HCT116 (cell line): ENCODE measurements around the gene ABHD16A. TPM values are rescaled to one million over a fixed set of nuclear protein-coding genes. Genes with fewer than 3 reads are reported as not detected.

Source experiments
- ATAC-seq: fragments of 200-7000 bp; cut with Tn5 transposase; 2 replicates; pipeline ENCODE4 v1.9.1; 2020; ENCODE audit warnings: mild to moderate bottlenecking, moderate library complexity
- BruUV-seq: library from RNA; stranded (reverse); fragments of 400-500 nt; replicated peaks from 2 replicates; lab custom pipeline; 2021; lab: Mats Ljungman, UMichigan
- CTCF ChIA-PET: fragments of 300-600 bp; sonication (Branson Sonifier 250); formaldehyde crosslinking; loops from one replicate; lab custom pipeline; 2021; ENCODE audit warnings: antibody characterized with exemption; lab: Charles Lee
- POLR2A ChIA-PET: fragments of 300-600, 350-600 bp; sonication (Branson Sonifier 250); formaldehyde crosslinking; loops from one replicate; lab custom pipeline; 2021; ENCODE audit warnings: antibody characterized with exemption; lab: Charles Lee
- RAD21 ChIA-PET, 2 experiments: fragments of 300-600 bp; sonication (Branson Sonifier 250); formaldehyde crosslinking; loops; one replicate each; lab custom pipeline; 2023; ENCODE audit warnings: low total read pairs in 2 of 2; ENCODE audit not compliant: uncharacterized antibody in 2 of 2, unreplicated experiment in 2 of 2, low non-redundant PET in 1 of 2; lab: Charles Lee
- DNase-seq: peaks from one replicate; pipeline ENCODE4 v3.0.0-alpha.2; 2010; ENCODE audit warnings: low read depth, low spot score
- H2AFZ ChIP-seq: fragments of 200-600 bp; shearing (Covaris generic), sonication (generic); 2 replicates; pipeline ENCODE4 v1.6.1; 2017; ENCODE audit warnings: low read depth, mixed run types, mixed read lengths, antibody characterized with exemption, low read length; ENCODE audit not compliant: poor library complexity, severe bottlenecking
- H3K27ac ChIP-seq: 2 replicates; pipeline ENCODE4 v1.5.1; 2012; ENCODE audit warnings: low read depth, low read length
- H3K27me3 ChIP-seq: fragments of 200-600 bp; sonication (generic); 2 replicates; pipeline ENCODE4 v1.6.1; 2016; ENCODE audit warnings: mixed run types, low read length, mixed read lengths; ENCODE audit not compliant: insufficient read depth
- H3K36me3 ChIP-seq, 2 experiments: fragments of 200-500 bp in 1 of 2; fragments of 200-600 bp in 1 of 2; sonication (Bioruptor generic) in 1 of 2; sonication (generic) in 1 of 2; 2 replicates each; pipeline versions ENCODE4 v1.5.1 to v1.6.1; 2014 to 2016; ENCODE audit warnings: low read length in 2 of 2, inconsistent platforms in 1 of 2, mixed read lengths in 1 of 2, mixed run types in 1 of 2; ENCODE audit not compliant: insufficient read depth in 2 of 2, control insufficient read depth in 1 of 2
- H3K4me1 ChIP-seq, 2 experiments: fragments of 200-600 bp in 1 of 2; sonication (generic) in 1 of 2; 2 replicates each; pipeline versions ENCODE4 v1.5.1 to v1.6.1; 2012 to 2017; ENCODE audit warnings: low read length in 2 of 2, inconsistent platforms in 1 of 2, mild to moderate bottlenecking in 1 of 2, mixed read lengths in 1 of 2, mixed run types in 1 of 2, moderate library complexity in 1 of 2; ENCODE audit not compliant: insufficient read depth in 2 of 2, control insufficient read depth in 1 of 2
- H3K4me2 ChIP-seq: fragments of 200-600 bp; sonication (generic); 2 replicates; pipeline ENCODE4 v1.6.1; 2017; ENCODE audit warnings: mixed run types, low read length, mixed read lengths
- H3K4me3 ChIP-seq, 2 experiments: fragments of 200-600 bp in 1 of 2; sonication (generic) in 1 of 2; replicated peaks in 1 of 2; 2 replicates each; pipeline ENCODE4 v1.5.1; 2011 to 2016; ENCODE audit warnings: low read length in 2 of 2, control low read depth in 1 of 2, low read depth in 1 of 2, mild to moderate bottlenecking in 1 of 2, mixed read lengths in 1 of 2, mixed run types in 1 of 2
- H3K79me2 ChIP-seq: fragments of 200-600 bp; sonication (generic); 2 replicates; pipeline ENCODE4 v1.6.1; 2017; ENCODE audit warnings: mild to moderate bottlenecking, mixed run types, low read length, moderate library complexity, mixed read lengths; ENCODE audit not compliant: insufficient read depth
- H3K9ac ChIP-seq: fragments of 200-600 bp; sonication (generic); 2 replicates; pipeline ENCODE4 v1.6.1; 2016; ENCODE audit warnings: low read length, mixed read lengths
- H3K9me2 ChIP-seq: fragments of 200-600 bp; sonication (generic), shearing (Covaris generic); 2 replicates; pipeline ENCODE4 v1.6.1; 2017; ENCODE audit warnings: mixed run types, mild to moderate bottlenecking, moderate library complexity; ENCODE audit not compliant: insufficient read depth
- H3K9me3 ChIP-seq, 2 experiments: fragments of 200-500 bp in 1 of 2; fragments of 200-600 bp in 1 of 2; sonication (Bioruptor generic) in 1 of 2; sonication (generic) in 1 of 2; 2 replicates each; pipeline ENCODE4 v1.6.1; 2014 to 2017; ENCODE audit warnings: low read length in 2 of 2, mixed read lengths in 2 of 2, inconsistent platforms in 1 of 2, low read depth in 1 of 2, mild to moderate bottlenecking in 1 of 2, mixed run types in 1 of 2, moderate library complexity in 1 of 2; ENCODE audit not compliant: control insufficient read depth in 1 of 2, insufficient read depth in 1 of 2
- H4K20me1 ChIP-seq: fragments of 200-600 bp; sonication (generic), shearing (Covaris generic); 2 replicates; pipeline ENCODE4 v1.6.1; 2017; ENCODE audit warnings: mixed run types, mild to moderate bottlenecking, moderate library complexity; ENCODE audit not compliant: insufficient read depth
- CBX3 ChIP-seq: IDR thresholded peaks from 2 replicates; pipeline ENCODE4 v1.6.1; 2012; ENCODE audit warnings: low read depth
- CEBPB ChIP-seq: IDR thresholded peaks from 2 replicates; pipeline ENCODE4 v1.6.1; 2012; ENCODE audit warnings: low read depth
- ELF1 ChIP-seq: IDR thresholded peaks from 2 replicates; pipeline ENCODE4 v1.6.1; 2012; ENCODE audit warnings: low read depth, borderline replicate concordance
- EZH2phosphoT487 ChIP-seq: fragments of 200-600 bp; IDR thresholded peaks from 2 replicates; pipeline ENCODE4 v1.6.1; 2018; ENCODE audit warnings: antibody characterized with exemption, borderline replicate concordance
- FOSL1 ChIP-seq: IDR thresholded peaks from 2 replicates; pipeline ENCODE4 v1.6.1; 2012; ENCODE audit warnings: low read depth
- JUND ChIP-seq: IDR thresholded peaks from 2 replicates; pipeline ENCODE4 v1.6.1; 2012
- POLR2A ChIP-seq: IDR thresholded peaks from 2 replicates; pipeline ENCODE4 v1.7.0; 2011; ENCODE audit warnings: borderline replicate concordance; ENCODE audit not compliant: insufficient read depth, insufficient read length; ENCODE audit errors: extremely low read depth
- POLR2AphosphoS5 ChIP-seq: IDR thresholded peaks from 2 replicates; pipeline ENCODE4 v1.6.1; 2011; ENCODE audit warnings: mild to moderate bottlenecking, low read depth, low read length, moderate library complexity
- SP1 ChIP-seq: IDR thresholded peaks from 2 replicates; pipeline ENCODE4 v1.6.1; 2012; ENCODE audit warnings: low read depth
- SRF ChIP-seq: IDR thresholded peaks from 2 replicates; pipeline ENCODE4 v1.6.1; 2012; ENCODE audit warnings: low read depth
- TCF7L2 ChIP-seq: IDR thresholded peaks from 2 replicates; pipeline ENCODE4 v1.7.0; 2011; ENCODE audit warnings: borderline replicate concordance, inconsistent platforms; ENCODE audit not compliant: insufficient read depth, insufficient read length; ENCODE audit errors: extremely low read depth
- YY1 ChIP-seq: IDR thresholded peaks from 2 replicates; pipeline ENCODE4 v1.6.1; 2011; ENCODE audit warnings: low read length, low read depth, moderate library complexity, mild to moderate bottlenecking; ENCODE audit not compliant: insufficient replicate concordance; ENCODE audit errors: extremely low read depth
- ZNF274 ChIP-seq: fragments of 200-500 bp; sonication (Bioruptor generic); IDR thresholded peaks from 2 replicates; pipeline ENCODE4 v1.6.1; 2014; ENCODE audit warnings: mild to moderate bottlenecking, low read depth, low read length, inconsistent platforms
- intact Hi-C: fragments of 100-400 bp; cut with micrococcal nuclease; formaldehyde crosslinking; loops from 2 replicates; pipeline ENCODE4 v1.10.0; 2022
- total RNA-seq: library from RNA; stranded (reverse); gene quantifications from one replicate; pipeline ENCODE4 v1.2.1, GENCODE V29; 2021; ENCODE audit not compliant: unreplicated experiment
- TF ChIP-seq, protein P1 (sequence below): IDR thresholded peaks from 2 replicates; pipeline ENCODE4 v1.6.1; 2011; ENCODE audit warnings: mild to moderate bottlenecking, low read length, moderate library complexity; ENCODE audit not compliant: insufficient replicate concordance; ENCODE audit errors: extremely low read depth
- TF ChIP-seq, protein P2 (sequence below): IDR thresholded peaks from 2 replicates; pipeline ENCODE4 v1.6.1; 2012
- TF ChIP-seq, protein P3 (sequence below), 3 experiments: fragments of 200-600 bp in 1 of 3; sonication (generic) in 1 of 3; IDR thresholded peaks in 2 of 3; conservative IDR thresholded peaks in 1 of 3; 2 replicates each; pipeline ENCODE4 v1.5.1; 2012 to 2017; ENCODE audit warnings: low read depth in 2 of 3, low read length in 2 of 3, antibody characterized with exemption in 1 of 3, borderline replicate concordance in 1 of 3, control low read depth in 1 of 3, mild to moderate bottlenecking in 1 of 3, mixed read lengths in 1 of 3, mixed run types in 1 of 3, moderate library complexity in 1 of 3; ENCODE audit not compliant: insufficient read depth in 1 of 3
- TF ChIP-seq, protein P4 (sequence below): IDR thresholded peaks from 2 replicates; pipeline ENCODE4 v1.6.1; 2012
- TF ChIP-seq, protein P5 (sequence below): IDR thresholded peaks from 2 replicates; pipeline ENCODE4 v1.6.1; 2012; ENCODE audit warnings: low read depth

ABHD16A gene
- total RNA-seq, 1 experiment from 2014 or later, result 32.4 TPM

DNA sequence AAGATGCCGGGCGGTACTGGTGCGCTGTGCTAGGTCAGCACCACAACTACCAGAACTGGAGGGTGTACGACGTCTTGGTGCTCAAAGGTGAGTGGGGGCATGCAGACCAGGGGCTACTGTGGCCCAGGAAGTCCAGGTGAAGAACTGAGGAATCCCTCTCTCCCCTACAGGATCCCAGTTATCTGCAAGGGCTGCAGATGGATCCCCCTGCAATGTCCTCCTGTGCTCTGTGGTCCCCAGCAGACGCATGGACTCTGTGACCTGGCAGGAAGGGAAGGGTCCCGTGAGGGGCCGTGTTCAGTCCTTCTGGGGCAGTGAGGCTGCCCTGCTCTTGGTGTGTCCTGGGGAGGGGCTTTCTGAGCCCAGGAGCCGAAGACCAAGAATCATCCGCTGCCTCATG is 4.6 kb upstream of the ABHD16A start (continued):
- TF ChIP-seq SP1, result no peak
- TF ChIP-seq, all 23 proteins: peak for 0

DNA sequence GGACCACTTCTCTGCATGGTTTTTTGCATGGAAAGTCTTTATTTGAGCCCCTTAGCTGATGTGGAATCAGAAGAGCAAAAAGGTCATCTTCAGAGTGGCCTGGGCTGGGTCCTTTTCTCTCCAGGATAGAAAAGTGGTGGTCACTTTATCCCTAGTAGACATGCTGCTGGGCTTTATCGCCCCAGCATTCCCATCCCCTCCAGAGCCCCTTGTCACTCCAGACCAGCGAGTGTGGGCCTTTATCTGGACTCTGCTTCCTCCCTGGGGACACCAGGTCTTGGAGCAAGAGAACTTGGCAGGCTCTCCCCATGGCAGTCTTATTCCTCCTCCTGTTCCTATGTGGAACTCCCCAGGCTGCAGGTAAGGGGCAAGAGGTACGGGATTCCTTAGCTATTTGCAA is 3.5 kb upstream of the ABHD16A start, which contains the start of gene LY6G6F:
LY6G6F (plus strand) TSS at position 268 of the 400 bp plus-strand sequence; CDS start at position 309, 41 bp downstream.
- H3K4me1 ChIP-seq, result peaks cover 10 to 27% of the 10 kb centered on the region in 2 experiments; a peak in 3 of 4 replicates
- CTCF ChIA-PET, result no interaction called here
- intact Hi-C loops, result no loop called here
- no peak for ATAC-seq
- TF ChIP-seq ELF1 (no peak), POLR2AphosphoS5 (no peak), YY1 (no peak), JUND (no peak), EZH2phosphoT487 (no peak), POLR2A (no peak), SRF (no peak), CEBPB (no peak), TCF7L2 (no peak), CBX3 (no peak), SP1 (no peak), ZNF274 (no peak), FOSL1 (no peak)
- TF ChIP-seq, protein P1, sequence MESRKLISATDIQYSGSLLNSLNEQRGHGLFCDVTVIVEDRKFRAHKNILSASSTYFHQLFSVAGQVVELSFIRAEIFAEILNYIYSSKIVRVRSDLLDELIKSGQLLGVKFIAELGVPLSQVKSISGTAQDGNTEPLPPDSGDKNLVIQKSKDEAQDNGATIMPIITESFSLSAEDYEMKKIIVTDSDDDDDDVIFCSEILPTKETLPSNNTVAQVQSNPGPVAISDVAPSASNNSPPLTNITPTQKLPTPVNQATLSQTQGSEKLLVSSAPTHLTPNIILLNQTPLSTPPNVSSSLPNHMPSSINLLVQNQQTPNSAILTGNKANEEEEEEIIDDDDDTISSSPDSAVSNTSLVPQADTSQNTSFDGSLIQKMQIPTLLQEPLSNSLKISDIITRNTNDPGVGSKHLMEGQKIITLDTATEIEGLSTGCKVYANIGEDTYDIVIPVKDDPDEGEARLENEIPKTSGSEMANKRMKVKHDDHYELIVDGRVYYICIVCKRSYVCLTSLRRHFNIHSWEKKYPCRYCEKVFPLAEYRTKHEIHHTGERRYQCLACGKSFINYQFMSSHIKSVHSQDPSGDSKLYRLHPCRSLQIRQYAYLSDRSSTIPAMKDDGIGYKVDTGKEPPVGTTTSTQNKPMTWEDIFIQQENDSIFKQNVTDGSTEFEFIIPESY, result no peak
- TF ChIP-seq, protein P2, sequence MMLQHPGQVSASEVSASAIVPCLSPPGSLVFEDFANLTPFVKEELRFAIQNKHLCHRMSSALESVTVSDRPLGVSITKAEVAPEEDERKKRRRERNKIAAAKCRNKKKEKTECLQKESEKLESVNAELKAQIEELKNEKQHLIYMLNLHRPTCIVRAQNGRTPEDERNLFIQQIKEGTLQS, result no peak
- TF ChIP-seq, protein P3, sequence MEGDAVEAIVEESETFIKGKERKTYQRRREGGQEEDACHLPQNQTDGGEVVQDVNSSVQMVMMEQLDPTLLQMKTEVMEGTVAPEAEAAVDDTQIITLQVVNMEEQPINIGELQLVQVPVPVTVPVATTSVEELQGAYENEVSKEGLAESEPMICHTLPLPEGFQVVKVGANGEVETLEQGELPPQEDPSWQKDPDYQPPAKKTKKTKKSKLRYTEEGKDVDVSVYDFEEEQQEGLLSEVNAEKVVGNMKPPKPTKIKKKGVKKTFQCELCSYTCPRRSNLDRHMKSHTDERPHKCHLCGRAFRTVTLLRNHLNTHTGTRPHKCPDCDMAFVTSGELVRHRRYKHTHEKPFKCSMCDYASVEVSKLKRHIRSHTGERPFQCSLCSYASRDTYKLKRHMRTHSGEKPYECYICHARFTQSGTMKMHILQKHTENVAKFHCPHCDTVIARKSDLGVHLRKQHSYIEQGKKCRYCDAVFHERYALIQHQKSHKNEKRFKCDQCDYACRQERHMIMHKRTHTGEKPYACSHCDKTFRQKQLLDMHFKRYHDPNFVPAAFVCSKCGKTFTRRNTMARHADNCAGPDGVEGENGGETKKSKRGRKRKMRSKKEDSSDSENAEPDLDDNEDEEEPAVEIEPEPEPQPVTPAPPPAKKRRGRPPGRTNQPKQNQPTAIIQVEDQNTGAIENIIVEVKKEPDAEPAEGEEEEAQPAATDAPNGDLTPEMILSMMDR (IDR thresholded peaks at IDR 0.05 in 2 of 3, conservative IDR thresholded peaks at IDR 0.05 in 1 of 3; ENCODE audit: borderline replicate concordance in 1 of 3, insufficient read depth in 1 of 3, low read depth in 2 of 3, low read length in 2 of 3), result no peak
- TF ChIP-seq, protein P4, sequence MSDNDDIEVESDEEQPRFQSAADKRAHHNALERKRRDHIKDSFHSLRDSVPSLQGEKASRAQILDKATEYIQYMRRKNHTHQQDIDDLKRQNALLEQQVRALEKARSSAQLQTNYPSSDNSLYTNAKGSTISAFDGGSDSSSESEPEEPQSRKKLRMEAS, result no peak
- TF ChIP-seq, protein P5, sequence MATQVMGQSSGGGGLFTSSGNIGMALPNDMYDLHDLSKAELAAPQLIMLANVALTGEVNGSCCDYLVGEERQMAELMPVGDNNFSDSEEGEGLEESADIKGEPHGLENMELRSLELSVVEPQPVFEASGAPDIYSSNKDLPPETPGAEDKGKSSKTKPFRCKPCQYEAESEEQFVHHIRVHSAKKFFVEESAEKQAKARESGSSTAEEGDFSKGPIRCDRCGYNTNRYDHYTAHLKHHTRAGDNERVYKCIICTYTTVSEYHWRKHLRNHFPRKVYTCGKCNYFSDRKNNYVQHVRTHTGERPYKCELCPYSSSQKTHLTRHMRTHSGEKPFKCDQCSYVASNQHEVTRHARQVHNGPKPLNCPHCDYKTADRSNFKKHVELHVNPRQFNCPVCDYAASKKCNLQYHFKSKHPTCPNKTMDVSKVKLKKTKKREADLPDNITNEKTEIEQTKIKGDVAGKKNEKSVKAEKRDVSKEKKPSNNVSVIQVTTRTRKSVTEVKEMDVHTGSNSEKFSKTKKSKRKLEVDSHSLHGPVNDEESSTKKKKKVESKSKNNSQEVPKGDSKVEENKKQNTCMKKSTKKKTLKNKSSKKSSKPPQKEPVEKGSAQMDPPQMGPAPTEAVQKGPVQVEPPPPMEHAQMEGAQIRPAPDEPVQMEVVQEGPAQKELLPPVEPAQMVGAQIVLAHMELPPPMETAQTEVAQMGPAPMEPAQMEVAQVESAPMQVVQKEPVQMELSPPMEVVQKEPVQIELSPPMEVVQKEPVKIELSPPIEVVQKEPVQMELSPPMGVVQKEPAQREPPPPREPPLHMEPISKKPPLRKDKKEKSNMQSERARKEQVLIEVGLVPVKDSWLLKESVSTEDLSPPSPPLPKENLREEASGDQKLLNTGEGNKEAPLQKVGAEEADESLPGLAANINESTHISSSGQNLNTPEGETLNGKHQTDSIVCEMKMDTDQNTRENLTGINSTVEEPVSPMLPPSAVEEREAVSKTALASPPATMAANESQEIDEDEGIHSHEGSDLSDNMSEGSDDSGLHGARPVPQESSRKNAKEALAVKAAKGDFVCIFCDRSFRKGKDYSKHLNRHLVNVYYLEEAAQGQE, result no peak
- H3K9me3 ChIP-seq, result no peaks in the 10 kb centered on the region
- H3K4me3 ChIP-seq, result no peak within 1 kb of the TSS
- RAD21 ChIA-PET, result no interaction called here
- H3K27ac ChIP-seq, result no peak within 1 kb of the TSS
- H3K36me3 ChIP-seq, result no peaks in the 10 kb centered on the region
- H3K79me2 ChIP-seq, result peaks cover 11% of the 10 kb centered on the region
- no peak within 1 kb of the TSS for H3K9ac ChIP-seq
- H3K9me2 ChIP-seq, result no peaks in the 10 kb centered on the region
- H3K27me3 ChIP-seq, result no peaks in the 10 kb centered on the region
- no TSS peak for BruUV-seq
- POLR2A ChIA-PET, result no interaction called here
- no peak for DNase-seq
- H2AFZ ChIP-seq, result no peak within 1 kb of the TSS
- H3K4me2 ChIP-seq, result no peak within 1 kb of the TSS
- no peaks in the 10 kb centered on the region for H4K20me1 ChIP-seq
